Measurements from ENCODE around the gene BUD31. TPM values are rescaled to one million over a fixed set of nuclear protein-coding genes. Genes with fewer than 3 reads are reported as not detected.

Gene BUD31
- total and polyA plus RNA-seq, 7 donors = 44.6 to 141 (median 89.8) TPM

DNA sequence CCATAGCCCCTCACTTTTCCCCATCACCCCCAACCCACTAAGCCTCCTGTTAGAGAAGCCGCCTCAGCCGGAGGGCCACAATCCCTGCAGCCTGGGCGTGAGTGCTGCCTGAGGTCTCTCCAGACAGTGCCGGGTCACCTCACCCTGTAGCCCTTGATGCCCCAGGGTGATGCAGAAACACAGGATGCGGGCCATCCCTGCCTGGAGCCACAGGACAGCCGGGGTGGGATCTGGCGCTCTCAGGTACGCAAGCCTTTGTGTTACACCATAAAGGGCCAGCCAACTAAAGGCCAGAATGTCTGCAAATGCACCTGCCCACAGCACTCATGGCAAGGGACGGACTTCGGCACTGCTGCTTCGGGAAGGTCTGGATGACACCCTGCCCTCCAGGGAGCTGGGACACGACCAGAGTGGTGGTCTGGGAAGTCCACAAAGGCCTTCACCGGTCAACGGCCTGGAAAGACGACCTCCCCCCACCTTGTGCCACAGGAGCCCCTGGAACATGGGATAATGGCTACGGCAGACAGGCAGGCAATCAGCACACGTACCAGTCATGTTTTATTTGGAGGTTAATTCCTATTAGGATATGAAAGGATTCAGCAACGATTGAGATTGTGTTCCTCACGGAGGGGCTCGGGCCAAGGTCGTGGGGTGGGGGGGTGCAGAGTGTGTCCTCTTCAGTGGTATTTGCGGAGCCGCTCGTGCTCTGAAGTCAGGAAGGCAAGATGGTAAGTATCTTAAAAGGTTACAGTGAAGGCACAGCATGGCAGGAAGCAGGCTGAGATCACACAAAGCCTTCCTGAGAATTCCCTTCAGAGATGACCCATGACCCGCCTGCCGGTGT lies 49.1 kb downstream of the BUD31 start:
- Histone ChIP-seq H3K27ac (no peak overlapping the region), H3K36me3 (peaks cover 9 to 76% (median 39%) of the 10 kb centered on the region in 4 donors), H3K9me3 (no peaks in the 10 kb centered on the region), H3K4me3 (no peak overlapping the region), H3K4me1 (peaks cover 0 to 31% (median 10%) of the 10 kb centered on the region in 4 donors), H3K27me3 (no peaks in the 10 kb centered on the region)
- TF ChIP-seq POLR2AphosphoS5 (IDR thresholded peaks at IDR 0.05) (no peak), EP300 (IDR thresholded peaks at IDR 0.05) (no peak), POLR2A (IDR thresholded peaks at IDR 0.05) (no peak)
- TF ChIP-seq, protein P1, sequence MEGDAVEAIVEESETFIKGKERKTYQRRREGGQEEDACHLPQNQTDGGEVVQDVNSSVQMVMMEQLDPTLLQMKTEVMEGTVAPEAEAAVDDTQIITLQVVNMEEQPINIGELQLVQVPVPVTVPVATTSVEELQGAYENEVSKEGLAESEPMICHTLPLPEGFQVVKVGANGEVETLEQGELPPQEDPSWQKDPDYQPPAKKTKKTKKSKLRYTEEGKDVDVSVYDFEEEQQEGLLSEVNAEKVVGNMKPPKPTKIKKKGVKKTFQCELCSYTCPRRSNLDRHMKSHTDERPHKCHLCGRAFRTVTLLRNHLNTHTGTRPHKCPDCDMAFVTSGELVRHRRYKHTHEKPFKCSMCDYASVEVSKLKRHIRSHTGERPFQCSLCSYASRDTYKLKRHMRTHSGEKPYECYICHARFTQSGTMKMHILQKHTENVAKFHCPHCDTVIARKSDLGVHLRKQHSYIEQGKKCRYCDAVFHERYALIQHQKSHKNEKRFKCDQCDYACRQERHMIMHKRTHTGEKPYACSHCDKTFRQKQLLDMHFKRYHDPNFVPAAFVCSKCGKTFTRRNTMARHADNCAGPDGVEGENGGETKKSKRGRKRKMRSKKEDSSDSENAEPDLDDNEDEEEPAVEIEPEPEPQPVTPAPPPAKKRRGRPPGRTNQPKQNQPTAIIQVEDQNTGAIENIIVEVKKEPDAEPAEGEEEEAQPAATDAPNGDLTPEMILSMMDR (IDR thresholded peaks at IDR 0.05) = no peak
- DNase-seq = no peak
- intact Hi-C loops (cut with DNase I) = no loop called here
- WGBS, 2 donors = 87 to 89% methylated on average over 26 of the region's 26 CpGs

DNA sequence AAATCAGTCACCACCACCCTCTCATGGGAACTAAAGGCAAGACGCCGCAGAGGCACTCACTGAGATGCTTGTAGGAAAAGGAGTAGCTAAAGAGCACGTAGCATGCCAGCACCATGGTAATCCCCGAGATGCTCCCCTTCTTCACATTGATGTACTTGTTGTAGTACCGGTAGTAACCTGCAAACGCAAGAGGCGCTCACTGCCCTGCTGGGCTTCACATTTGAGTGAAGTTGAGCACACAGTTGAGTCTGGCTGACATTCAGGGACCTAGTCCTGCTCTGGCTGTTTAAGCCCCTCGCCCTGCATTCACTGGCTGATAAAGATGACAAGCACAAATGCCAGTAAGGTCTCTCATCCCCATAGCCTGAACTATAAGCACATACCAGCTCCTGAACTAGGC lies 50.3 kb downstream of the BUD31 start:
- peaks cover 0 to 43% (median 21%) of the 10 kb centered on the region in 4 donors for H3K4me1 ChIP-seq
- intact Hi-C loops (cut with DNase I) = no loop called here
- no peak for TF ChIP-seq POLR2AphosphoS5 (IDR thresholded peaks at IDR 0.05)
- TF ChIP-seq, protein P1 (IDR thresholded peaks at IDR 0.05) = no peak
- TF ChIP-seq POLR2A (IDR thresholded peaks at IDR 0.05) = no peak
- no peak for TF ChIP-seq EP300 (IDR thresholded peaks at IDR 0.05)
- H3K4me3 ChIP-seq = no peak overlapping the region
- no peaks in the 10 kb centered on the region for H3K9me3 ChIP-seq
- 90 to 92% methylated on average over 8 of the region's 8 CpGs for WGBS, 2 donors
- no peak overlapping the region for H3K27ac ChIP-seq
- H3K36me3 ChIP-seq = peaks cover 5 to 68% (median 36%) of the 10 kb centered on the region in 4 donors
- H3K27me3 ChIP-seq = no peaks in the 10 kb centered on the region
- no peak for DNase-seq

DNA sequence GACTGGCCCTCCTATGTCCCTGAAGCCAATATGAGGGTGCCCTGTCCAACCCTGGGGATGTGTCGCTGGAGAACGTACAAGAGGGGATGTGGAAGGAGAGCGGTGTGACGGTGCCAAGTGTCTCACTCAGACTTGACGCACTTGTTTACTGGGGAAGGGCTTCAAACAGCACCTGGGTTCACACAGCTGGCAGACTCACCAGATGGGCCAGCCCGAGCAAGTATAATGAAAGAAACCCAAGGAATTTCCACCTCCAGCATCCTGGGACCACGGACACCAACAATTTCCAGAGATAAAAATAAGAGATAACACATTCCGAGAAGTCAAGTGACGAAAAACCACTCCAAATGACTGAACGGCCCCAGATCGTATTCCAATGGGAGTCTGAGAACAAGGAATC lies 51.9 kb downstream of the BUD31 start:
- Histone ChIP-seq H3K9me3 (no peaks in the 10 kb centered on the region), H3K4me1 (peaks cover 0 to 58% (median 36%) of the 10 kb centered on the region in 4 donors), H3K27ac (no peak overlapping the region), H3K4me3 (no peak overlapping the region), H3K36me3 (peaks cover 5 to 52% (median 29%) of the 10 kb centered on the region in 4 donors), H3K27me3 (no peaks in the 10 kb centered on the region)
- TF ChIP-seq POLR2A (IDR thresholded peaks at IDR 0.05) (no peak), EP300 (IDR thresholded peaks at IDR 0.05) (no peak), POLR2AphosphoS5 (IDR thresholded peaks at IDR 0.05) (no peak)
- TF ChIP-seq, protein P1 (IDR thresholded peaks at IDR 0.05) = no peak
- WGBS, 2 donors = 89 to 91% methylated on average over 11 of the region's 11 CpGs
- DNase-seq = no peak
- intact Hi-C loops (cut with DNase I) = no loop called here

DNA sequence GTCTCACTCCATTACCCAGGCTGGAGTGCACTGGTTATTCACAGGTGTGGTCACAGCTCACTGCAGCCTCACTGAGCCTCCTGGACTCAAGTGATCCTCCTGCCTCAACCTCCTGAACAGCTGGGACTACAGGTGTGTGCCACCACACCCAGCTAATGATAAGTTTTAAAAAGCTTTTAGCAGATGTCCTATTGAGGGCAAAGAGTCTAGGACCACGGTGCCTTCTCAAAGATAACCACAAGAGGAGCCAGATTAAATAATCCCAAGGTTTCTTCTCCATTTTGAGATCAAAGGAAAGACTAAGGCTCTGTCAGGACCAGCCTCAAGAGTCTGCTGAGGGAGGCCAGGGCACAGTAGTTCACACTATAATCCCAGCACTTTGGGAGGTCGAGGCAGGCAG lies 52.5 kb downstream of the BUD31 start:
- TF ChIP-seq POLR2AphosphoS5 (IDR thresholded peaks at IDR 0.05) = no peak
- TF ChIP-seq, protein P1 (IDR thresholded peaks at IDR 0.05) = no peak
- TF ChIP-seq EP300 (IDR thresholded peaks at IDR 0.05) = no peak
- TF ChIP-seq POLR2A (IDR thresholded peaks at IDR 0.05) = no peak
- 92 to 93% methylated on average over 2 of the region's 2 CpGs for WGBS, 2 donors
- H3K27ac ChIP-seq = no peak overlapping the region
- peaks cover 0 to 60% (median 37%) of the 10 kb centered on the region in 4 donors for H3K4me1 ChIP-seq
- H3K4me3 ChIP-seq = no peak overlapping the region
- intact Hi-C loops (cut with DNase I) = no loop called here
- no peaks in the 10 kb centered on the region for H3K27me3 ChIP-seq
- H3K36me3 ChIP-seq = peaks cover 5 to 47% (median 27%) of the 10 kb centered on the region in 4 donors
- H3K9me3 ChIP-seq = no peaks in the 10 kb centered on the region
- DNase-seq = no peak
